HG03460 (cell line): ENCODE results near the gene KCNE4.
"Not testable (repeated sequence)": the region's sequence is repeated elsewhere in the genome, so short reads cannot be mapped to it uniquely, and the experiment has no call there.

Experiments used
- ATAC-seq: cut with Tn5 transposase; IDR thresholded peaks from one replicate; pipeline ENCODE4 v1.9.1; 2021; ENCODE audit not compliant: unreplicated experiment

KCNE4 gene

DNA sequence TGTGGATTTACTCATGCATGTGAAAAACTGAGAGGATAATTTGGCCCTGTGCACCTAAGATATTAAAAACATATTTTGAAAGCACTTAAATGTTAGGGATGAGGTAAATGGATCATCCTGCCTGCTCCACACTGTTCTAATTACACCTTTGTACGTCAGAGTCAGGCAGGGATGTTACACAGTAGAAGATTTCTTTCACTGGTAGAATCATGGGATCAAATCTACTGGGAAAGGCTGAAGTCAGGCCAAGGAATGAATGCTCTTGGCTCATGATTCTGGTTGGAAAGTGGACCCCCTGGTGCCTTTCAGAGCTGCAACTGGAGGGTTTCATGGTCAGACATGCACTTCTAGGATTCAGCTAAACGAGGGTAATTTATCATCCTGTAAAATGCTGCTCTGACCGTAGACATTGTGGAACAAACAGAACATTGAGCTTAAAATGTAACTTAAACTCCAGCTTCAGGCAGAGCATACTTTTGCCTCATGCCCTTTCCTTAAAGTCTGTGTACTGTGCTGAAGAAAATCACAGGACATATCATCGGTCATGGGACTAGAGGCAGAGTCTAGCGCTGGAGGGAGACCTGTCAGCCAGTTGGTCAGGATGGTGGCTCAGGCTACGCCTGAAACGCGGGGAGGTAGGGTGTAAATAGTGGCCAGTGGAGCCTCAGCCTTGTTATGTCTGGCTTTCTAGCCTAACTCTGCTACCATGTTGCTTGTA lies 4.9 kb downstream of the KCNE4 start:
- ATAC-seq = no peak

- ATAC-seq = no peak
Observed at GRCh38 chr2:223057569-223057968, 5.6 kb downstream of the KCNE4 start.

GRCh38 chr2:223058952-223059716 lies 7.1 kb downstream of the KCNE4 start:
- ATAC-seq = no peak

- ATAC-seq = no peak
Observed at GRCh38 chr2:223060201-223060825, 8.3 kb downstream of the KCNE4 start.

- no peak for ATAC-seq
Observed at GRCh38 chr2:223062396-223062795, 10.4 kb downstream of the KCNE4 start.

DNA sequence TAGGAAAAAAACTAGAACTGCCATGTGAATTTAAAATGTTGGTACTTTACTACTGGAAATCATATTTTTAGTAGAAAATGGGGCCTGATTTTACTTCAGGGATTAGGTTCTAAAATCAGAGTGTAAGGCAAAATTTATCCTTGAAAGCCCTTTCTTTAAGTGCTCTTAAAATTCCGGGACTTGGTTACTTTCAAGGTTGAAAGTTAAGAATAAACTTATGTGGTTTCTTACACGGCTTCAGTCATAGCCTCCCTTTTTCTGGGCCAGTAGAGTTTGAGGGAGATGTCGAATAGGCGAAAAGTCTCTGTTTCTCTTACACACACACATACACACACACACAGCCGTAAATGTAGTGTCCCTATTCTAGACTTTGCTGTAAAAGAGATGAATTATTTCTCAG lies 13.1 kb downstream of the KCNE4 start:
- no peak for ATAC-seq

DNA sequence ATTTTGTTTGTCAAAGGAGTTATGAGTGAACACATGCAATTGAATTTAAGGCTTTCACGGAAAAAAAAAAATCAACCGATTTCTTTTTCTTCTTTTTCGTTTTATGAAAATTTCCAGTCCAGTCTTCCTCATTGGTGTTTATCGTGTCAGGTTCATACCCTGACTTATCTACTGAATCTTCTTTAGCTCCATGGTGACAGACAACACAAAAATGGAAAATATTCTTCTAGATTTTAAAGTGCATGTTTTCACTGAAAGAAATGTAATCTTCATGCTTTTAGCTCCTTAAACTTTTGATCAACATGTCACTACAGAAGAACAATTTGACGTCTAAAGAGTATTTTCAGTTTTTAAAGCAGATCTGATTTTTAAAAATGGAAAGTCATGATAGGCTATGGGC lies 14.7 kb downstream of the KCNE4 start:
- no peak for ATAC-seq

DNA sequence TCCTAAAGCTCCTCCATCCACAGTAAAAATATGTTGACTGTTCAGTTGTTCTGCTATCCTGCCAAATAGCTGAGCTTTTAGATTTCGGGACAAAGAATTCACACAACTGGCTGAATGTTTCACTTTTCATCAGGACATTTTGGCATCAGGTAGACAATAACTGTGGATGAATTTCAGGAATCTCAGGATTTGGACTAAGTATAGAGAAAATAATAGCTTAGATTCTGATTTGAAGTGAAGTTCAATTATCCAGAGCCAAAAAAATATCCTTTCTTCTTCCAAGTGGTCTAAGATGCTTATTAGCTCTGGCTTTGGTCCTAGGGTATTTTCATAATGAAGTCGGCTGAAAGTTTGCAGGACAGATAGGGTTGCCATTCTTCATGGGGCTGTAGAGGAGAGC lies 16.1 kb downstream of the KCNE4 start:
- no peak for ATAC-seq

DNA sequence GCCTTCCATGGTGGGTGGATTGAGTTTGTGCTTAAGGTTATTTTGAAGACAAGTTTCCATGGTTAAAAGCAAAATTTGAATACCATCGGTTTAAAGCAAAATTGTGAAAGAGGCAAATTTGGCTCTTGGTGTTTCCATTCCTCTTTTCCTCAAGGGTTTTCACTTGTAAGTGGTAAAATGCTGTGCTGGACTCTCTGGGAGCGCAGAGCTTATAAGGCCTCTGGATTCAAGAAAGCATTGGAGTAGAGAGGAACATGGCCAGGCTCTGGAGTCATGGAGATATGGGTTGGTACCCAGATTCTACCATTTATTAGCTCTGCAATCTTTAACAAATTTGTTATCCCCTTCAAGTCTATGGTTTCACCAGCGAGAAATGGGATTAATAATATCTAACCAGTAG lies 17.5 kb downstream of the KCNE4 start:
- ATAC-seq = no peak

GRCh38 chr2:223069988-223070387 lies 18.0 kb downstream of the KCNE4 start:
- no peak for ATAC-seq

DNA sequence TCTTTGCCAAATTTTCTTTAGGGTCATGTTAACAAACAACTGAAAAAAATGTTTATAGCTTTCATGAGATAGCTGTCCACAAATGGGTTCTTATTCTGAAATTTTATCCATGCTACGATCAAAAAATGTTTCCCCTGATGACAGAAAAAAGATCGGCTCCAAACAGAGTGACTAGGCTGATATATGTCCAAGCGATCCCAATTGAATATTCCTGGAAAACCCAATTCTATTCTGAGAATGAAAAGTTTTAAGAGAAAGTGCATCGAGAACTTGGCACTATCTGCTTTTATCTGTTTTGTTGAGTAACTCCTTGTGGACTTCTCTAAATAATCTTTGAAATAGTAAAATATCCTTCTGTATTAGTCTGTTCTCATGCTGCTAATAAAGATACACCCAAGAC lies 19.1 kb downstream of the KCNE4 start:
- ATAC-seq = no peak

- no peak for ATAC-seq
Observed at GRCh38 chr2:223072826-223073225, 20.8 kb downstream of the KCNE4 start.

GRCh38 chr2:223075301-223076270 lies 23.6 kb downstream of the KCNE4 start:
- peak; percentile 73 for ATAC-seq

DNA sequence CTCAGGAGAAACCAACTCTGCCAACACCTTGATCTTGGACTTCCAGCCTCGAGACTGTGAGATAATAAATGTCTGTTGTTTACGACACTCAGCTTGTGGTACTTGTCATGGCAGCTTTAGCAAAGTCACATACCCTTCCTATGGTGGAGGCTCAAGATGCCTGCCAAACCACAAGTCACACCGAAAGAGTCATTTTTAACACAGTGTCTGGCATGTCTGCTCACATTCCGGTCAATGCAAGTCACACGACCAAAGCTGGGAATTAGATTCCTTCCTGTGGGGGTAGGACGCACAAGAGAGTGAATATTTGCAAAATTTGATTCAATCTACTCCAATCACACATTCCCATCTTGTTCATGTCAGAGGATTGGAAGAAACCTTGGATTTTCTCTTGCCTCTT lies 24.6 kb downstream of the KCNE4 start:
- no peak for ATAC-seq

- ATAC-seq = no peak
Observed at GRCh38 chr2:223078482-223078881, 26.5 kb downstream of the KCNE4 start.

DNA sequence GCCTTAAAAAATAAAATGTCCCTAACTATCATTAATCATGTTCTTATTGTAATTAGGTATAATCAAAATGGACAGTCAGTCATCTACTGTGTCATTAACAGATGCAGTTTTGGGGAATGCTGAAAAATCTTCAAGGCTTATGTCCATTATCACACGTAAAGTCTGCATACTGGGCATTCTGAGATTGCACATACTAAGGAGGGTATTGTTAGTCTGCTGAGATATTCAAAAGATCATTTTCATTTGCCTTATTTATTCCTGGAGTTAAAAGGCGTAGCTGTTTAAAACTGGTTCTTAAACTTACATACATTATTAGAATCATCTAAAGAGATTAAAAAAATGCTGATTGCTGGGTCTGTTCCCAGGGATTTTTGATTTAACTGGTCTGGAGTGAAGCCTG lies 27.4 kb downstream of the KCNE4 start:
- no peak for ATAC-seq

GRCh38 chr2:223079925-223080324 lies 27.9 kb downstream of the KCNE4 start:
- ATAC-seq = no peak

DNA sequence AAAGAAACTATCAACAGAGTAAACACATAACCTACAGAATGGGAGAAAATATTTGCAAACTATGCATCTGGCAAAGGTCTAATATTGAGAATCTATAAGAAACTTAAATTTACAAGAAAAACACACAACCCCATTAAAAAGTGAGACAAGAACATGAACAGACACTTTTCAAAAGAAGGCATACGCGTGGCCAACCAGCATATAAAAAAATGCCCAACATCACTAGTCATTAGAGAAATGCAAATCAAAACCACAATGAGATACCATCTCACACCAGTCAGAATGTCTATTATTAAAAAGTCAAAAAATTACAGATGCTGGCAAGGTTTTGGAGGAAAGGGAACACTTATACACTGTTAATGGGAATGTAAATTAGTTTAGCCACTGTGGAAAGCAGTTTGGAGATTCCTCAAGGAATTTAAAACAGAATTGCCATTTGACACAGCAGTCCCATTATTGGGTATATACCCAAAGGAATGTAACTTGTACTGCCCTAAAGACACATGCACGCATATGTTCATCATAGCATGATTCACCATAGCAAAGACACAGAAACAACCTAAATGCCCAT lies 28.9 kb downstream of the KCNE4 start:
- not testable (repeated sequence) for ATAC-seq

DNA sequence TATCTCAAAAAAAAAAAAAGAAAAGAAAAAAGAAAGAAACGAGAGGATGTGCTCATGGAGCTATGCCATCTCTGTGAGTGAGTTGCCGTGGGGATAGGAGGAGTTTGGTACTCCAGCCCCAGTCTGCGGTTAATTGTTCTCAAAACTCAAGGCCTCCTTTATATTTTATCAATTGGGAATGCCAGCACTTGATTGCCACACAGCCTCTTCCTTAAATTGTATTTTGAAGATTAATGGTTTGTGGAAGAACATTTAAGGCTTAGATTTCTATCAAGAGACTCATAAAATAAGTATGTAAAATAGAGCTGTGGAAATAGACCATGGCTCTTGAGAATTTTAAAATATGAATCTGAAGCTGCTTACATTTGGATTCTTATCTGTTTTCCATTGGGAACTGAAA lies 29.8 kb downstream of the KCNE4 start:
- ATAC-seq = no peak

GRCh38 chr2:223082706-223083105 lies 30.7 kb downstream of the KCNE4 start:
- no peak for ATAC-seq
